GM19452 (cell line): ENCODE data around the gene CDYL2.
"Not testable (repeated sequence)": the region's sequence is repeated elsewhere in the genome, so short reads cannot be mapped to it uniquely, and the experiment has no call there.

Experiments used
- ATAC-seq: cut with Tn5 transposase; IDR thresholded peaks from one replicate; pipeline ENCODE4 v1.9.1; 2021; ENCODE audit not compliant: unreplicated experiment

CDYL2 gene

DNA sequence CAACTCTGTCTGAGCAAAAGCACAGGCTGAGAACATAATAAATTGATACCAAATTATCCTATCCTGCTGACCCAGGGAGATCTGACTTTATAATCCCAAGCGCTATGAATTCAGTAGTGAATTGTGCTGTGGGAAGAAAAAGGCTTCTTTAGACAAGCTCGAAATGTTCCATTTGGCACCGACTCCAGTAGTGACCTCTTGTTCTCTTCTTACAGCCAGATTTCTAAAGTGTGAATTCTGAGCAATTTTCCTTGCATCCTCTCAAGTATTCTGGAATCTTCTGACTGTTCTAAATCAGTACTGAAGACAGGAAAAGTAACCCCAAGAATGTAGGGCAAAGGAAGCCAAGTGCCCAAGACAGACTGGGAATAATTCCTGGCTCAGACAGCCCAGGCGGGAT lies 58.2 kb downstream of the CDYL2 start:
- ATAC-seq: no peak

DNA sequence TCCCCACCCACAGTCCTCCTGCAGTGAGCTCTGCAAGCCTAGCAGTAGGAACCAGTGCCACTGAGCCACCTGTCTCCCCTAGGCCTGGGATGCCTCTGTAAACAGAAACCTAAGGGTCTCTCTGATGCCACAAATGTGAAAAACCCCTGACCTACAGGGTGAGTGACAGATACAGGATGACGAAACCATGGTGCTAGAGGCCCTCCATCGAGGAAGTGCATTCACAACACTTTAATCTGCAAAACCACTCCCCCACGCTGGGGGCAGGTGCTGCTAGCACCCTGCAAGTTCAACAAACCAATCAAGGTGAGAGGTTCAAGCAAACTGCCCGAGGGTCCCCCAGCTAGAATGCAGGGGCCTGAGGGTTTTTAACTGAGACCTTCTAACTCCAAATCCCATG lies 59.5 kb downstream of the CDYL2 start:
- ATAC-seq: no peak

DNA sequence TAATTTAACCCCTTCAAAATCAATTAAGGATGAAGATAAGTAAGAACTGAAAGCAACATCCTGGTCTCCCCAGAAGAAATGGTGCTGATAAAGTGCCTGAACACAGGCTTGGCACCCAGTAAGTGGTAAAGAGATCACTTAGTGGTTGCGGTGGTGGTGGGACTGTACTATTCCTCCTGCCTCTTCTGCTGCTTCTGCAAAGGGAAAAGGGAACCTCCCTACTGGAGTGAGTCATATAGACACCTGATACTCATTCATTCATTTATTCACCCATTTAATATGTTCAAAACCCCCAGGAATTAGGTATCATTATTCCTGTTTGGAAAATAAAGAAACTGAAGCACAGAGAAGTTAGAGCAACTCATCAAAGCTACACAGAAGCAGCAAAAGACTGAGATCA lies 60.6 kb downstream of the CDYL2 start:
- ATAC-seq: no peak

DNA sequence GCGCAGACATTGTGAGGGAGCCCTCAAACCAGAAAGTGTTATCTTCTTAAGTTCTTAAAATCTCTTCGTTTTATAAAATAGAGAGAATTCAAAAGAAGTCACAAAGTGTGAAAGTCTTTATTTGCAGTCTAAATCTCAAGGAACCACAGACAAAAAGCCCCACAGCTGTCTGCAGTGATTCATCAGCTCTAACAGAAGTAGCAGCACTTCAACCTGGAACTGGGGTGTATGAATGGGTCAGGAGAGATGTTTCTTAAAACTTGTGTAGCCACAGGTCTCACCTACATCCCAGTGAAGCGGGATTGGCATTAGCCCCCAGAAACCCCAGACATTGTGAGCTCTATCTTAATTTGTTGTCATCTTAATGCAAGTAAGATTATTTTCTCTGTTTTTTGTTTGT lies 61.1 kb downstream of the CDYL2 start:
- no peak for ATAC-seq

DNA sequence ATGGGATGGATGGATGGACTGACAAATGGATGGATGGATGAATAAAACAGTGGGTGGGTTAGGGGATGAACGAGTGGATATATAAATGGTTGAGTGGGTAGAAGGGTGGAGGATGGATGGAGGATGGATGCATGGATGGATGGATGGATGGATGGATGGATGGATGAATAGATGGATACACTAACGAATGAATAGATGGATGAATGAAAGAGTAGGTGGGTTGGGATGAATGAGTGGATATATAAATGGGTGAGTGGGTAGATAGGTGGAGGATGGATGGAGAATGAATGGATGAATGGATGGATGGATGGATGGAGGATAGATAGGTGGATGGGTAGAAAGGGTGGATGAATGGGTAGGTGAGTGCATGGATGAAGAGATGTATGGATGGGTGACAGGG lies 62.1 kb downstream of the CDYL2 start:
- ATAC-seq: no peak

DNA sequence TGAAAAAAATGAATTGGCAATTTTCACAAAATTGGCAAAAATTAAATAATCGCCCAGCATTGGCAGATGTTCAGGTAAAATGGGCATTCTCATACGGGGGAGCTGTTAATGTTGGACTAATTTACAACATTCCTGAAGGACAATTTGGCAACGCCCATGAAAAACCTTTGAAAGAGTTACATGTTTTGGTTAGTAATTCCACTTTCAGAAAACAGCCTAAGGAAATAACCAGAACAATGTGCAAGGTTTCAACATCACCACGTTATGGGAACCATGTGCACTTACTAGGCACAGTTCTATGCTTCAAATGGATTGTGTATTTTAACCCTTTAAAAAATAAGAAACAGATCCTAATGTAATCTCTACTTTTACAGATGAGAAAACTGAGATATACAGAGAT lies 62.7 kb downstream of the CDYL2 start:
- ATAC-seq: no peak

DNA sequence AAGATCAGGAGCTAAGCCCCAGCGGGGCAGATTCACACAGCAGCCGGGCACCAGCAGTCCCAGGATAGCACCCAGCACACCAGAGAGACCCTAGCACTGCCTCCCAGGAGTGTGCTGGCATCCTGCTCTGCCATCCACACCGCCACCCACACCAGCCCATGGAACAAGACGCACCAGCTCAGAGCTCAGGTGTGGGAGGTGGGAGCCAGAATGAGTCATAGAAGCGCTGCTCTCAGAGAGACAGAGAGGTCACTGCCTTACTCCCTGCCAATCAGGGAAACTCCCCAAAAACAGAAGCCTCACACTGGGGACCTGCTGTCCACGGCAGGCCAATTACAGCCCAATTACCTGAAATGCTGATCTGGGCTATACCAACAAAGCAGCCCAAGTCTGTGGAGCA lies 64.9 kb downstream of the CDYL2 start:
- no peak for ATAC-seq

DNA sequence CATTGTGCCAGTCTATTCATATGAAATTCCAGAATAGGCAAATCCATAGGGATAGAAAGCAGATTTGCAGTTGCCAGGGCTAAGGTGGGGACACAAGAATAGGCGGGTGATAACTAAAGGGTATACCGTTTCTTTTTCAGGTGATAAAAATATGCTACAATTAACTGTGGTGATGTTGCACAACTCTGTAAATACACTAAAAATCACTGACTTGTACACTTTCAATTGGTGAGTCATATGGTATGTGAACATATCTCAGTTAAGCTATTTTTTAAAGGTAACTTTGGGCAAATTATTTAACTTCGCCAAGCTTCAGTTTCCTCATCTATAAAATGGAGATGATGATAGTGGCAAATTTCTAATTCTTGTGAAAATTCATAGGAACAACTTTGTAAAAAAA lies 65.9 kb downstream of the CDYL2 start:
- no peak for ATAC-seq

DNA sequence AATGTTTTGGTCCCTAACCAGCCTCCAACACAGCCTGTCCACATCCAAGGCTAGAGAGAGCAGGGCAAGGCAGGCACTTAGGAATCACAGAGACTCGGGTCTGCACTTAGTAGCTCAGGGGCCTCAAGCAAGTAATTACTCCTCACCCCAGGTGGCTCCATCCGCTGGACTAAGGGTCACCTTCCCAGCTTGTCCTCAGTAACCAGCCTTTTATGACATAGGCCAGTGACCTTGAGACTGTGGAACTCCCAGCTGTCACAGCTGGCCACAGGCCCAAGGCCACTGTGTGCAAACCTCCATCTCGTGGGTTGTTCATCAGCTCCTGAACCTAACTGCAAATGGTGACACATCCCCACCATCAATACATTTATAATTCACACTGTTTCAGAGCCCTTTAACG lies 68.6 kb downstream of the CDYL2 start:
- ATAC-seq: no peak

DNA sequence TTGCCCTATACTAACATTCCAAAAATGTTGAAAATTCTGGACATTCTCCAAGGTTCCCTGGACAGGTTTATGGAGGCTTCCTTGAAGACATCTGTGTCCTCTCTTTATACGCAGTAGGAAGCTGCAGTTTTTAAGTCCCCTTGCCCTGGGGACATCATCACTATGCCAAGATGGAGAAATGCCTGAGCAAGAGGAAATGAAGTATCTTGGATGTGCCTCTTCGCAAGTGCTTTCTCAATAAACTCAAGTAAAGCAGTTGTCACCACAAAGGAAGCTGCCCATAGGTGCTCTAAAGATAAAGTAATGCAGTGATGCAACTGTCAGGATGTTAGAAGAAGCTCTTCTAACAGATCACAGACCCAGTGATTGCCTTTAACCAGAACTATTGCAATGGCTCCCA lies 71.0 kb downstream of the CDYL2 start:
- no peak for ATAC-seq

DNA sequence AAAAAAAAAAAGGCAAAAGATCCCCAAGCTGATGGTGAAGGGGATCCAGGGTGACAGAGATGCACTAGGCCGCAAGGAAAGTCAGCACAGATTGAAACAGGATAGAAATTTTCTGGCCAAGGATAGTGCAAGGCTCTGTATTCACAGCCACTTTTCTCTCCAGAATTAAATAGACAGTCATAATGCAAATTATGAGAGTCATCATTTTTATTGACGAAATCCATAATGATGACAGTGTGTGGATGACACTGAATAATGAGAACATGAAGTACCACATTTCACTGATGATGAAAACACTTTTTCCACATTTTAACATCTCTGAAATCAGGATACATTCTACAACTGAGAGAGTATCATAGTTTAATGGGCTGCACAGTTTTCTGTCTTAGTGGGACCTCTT lies 72.5 kb downstream of the CDYL2 start:
- no peak for ATAC-seq

DNA sequence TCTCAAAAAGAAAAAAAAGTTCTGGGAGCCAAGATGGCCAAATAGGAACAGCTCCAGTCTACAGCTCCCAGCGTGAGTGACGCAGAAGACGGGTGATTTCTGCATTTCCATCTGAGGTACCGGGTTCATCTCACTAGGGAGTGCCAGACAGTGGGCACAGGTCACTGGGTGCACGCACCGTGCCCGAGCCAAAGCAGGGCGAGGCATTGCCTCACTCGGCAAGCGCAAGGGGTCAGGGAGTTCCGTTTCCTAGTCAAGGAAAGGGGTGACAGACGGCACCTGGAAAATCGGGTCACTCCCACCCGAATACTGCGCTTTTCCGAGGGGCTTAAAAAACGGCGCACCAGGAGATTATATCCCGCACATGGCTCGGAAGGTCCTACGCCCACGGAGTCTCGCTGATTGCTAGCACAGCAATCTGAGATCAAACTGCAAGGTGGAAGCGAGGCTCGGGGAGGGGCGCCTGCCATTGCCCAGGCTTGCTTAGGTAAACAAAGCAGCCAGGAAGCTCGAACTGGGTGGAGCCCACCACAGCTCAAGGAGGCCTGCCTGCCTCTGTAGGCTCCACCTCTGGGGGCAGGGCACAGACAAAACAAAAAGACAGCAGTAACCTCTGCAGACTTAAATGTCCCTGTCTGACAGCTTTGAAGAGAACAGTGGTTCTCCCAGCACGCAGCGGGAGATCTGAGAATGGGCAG lies 77.2 kb downstream of the CDYL2 start:
- not testable (repeated sequence) for ATAC-seq

DNA sequence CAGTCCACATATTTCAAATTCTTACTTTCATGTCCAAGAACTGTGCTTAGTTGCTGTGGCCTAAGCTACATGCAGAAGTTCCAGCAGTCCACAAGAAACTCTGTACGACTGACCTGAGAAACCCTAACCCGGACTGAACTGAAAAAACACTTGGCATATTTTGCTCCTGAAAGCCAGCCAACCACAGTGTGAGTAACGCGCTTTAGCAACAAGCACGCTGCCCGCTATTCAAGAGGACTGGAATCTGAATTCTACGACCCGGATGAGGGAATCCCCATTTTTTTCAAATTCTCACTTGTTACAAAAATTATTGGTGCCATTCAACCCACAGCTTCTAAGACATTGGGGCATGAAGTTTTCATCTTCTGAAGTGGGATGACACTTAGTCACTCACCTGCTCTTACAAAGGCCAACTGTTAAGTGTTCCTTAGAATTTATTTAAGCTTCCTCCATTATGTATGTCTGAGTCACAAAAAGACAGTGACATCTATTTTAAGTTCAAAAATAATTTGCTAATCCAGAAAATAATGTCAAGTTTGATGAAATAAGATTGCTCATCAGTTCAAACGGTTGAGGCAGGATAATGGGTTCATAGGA lies 78.7 kb downstream of the CDYL2 start:
- ATAC-seq: no peak

DNA sequence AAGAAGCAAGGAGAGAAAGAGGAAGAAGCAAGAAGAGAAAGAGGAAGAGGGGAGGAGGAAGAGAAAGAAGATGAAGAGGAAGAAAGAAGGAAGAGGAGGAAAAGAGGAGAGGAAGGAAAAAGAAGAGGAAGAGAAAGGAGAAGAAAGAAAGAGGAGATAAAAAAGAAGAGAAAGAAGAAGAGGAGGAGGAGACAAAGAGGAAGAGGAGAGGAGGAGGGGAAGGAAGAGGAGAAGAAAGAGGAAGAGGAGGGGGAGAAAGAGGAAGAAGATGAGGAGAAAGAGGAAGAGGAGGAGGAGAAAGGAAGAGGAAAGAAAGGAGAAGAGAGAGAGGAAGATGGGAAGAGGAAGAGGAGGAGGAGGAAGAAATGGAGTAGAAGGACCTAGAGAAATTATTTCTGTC lies 80.4 kb downstream of the CDYL2 start:
- no peak for ATAC-seq

DNA sequence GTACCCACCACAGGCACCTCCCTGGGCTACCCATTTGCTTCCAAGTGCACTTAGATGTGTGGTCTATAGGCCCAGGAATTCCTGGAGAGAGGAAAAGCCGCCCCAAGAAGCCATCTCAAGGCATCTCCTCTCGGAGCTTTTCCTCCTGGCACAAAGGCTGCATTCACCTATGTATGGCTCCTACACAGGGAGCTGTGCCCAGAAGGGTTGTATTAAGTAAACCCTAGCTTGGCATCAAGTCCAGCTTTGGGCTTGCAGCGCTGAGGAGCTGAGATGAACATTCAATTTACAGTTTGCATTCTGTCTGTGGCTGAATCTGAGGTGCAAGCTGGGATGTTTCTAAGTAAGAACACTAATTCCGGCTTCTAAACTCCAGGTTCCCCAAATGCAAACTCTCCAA lies 81.3 kb downstream of the CDYL2 start:
- ATAC-seq: no peak

DNA sequence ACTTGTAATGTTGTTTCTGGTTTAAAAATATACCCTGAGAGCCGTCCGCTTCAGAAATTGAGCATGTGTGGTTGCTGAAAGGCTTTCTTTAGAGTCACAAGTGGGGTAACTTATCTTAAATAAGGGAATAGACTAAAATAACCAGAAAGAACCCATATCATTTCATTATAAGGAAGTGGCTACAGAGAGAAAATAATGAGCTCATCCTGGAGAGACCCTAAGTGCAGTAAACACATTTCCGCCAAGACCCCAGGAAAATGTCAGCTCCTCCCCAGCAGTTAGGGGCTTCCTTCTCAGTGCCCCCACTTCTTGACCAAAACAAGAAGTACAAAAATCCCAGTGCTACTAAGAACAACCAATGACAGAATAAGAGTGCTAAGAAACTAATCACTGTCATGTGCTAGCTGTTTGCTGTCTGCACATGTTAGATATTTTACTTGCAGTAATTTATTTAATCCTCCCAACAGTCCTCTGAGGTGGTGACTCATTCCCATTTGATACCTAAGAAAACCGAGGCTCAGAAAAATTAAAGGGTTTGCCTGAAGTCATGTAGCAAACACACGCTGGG lies 83.5 kb downstream of the CDYL2 start:
- ATAC-seq: no peak

DNA sequence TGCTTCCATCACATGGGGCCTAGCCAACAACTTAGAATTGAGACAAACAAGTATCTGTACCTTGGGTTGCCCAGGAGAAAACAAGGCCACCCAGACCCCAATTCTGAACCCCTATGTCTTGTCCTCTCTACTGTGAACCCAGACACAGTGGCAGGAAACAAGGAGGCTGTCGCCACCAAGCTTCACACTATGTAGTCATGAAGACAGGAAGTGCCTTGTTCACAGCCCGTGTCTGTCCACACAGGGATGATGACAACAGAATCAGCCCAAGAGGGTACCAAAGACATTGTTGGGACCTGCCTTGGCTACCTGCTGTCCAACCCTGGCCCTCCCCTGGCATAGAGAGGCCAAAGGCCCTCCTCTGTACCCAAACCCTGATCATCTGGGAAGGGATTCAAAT lies 84.8 kb downstream of the CDYL2 start:
- ATAC-seq: no peak

DNA sequence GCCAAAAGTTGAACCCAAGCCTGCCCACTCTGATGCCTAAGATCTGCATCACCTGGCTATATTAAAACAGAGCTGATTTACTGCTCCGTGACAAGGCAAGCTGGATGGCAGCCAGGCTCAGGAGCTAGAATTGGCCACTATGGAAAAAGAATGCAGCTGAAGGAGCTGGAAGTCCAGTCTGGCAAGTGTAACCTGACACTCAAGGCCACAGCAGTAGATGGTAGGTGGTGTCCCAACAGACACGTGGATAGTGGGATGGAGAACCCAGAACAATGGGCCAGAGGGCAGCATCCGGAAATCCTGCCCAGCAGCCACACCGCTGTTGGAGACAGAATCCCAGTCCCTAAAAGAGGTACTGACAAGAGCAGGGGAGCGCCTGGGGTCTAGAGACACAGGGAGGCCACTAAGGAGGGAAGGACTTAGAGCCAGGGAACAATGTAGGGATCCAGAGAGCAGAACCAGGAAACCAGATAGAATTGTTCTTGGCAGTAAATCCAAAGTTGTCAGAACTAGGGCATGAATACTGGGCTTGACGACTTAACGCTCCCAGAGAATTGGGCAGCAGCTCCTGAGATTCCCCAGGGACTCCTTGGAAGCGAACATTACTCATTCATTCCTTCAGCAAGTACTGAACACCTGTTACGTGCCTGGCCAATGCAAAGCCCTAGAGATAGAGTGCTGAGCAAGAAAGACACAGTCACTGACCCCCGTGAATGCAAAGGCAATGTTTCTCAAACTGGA lies 85.7 kb downstream of the CDYL2 start:
- ATAC-seq: no peak

DNA sequence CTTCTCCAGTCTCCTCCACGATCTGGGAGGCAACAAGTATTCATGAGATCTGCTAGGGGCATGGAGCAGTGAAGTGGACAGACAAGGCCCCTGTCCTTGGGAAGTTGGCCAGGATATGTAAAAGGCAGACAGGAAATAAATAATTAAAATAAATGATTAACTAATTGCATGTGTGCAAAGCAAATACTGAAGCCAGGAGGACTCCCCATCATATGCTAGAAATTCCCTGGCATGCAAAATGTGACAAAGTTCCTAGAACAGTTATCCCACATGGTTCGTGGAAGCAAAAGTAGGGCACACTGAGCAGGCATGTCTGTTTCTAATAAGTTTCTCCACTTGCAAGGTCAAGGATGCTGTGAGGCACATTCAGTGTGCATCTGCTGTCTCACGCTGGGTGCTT lies 86.8 kb downstream of the CDYL2 start:
- no peak for ATAC-seq

DNA sequence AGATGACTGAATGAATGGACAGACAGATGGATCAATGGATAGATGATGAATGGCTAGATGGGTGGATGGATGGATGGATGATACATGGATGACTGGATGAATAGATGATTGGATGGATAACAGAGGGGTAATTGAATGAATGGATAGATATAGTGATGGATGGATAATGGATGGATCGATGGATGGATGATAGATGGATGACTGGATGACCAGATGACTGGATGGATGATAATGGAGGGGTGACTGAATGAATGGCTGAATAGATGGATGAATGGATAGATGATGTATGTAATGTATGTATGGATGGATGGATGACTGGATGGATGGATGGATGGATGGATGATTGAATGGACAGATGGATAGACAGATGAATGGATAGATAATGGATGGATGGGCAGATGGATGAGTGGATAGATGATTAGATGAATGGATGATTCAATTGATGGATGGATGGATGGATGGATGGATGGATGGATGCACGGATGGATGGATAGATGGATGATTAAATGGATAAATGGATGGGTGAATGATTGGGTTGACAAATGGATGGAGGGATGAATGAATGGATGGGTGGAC lies 87.7 kb downstream of the CDYL2 start:
- ATAC-seq: no peak

DNA sequence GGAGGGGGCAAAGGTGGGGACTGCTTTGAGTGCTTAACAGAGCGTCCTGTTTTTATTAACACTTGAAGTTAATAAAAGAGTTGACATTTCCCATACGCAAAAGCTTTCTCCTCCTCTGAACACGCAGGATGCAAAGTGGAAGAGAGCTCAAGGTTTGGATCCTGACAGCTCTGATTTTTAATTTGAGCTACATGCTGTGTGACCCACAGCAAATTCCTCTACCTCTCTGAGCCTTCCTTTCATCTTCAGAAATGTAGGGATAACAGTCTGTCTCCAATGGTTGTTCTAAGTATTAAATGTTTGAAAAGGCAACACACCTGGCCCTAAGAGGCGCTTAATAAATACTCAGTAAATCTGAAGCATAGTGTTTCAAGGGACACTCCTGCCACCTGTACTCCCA lies 93.0 kb downstream of the CDYL2 start:
- ATAC-seq: no peak

DNA sequence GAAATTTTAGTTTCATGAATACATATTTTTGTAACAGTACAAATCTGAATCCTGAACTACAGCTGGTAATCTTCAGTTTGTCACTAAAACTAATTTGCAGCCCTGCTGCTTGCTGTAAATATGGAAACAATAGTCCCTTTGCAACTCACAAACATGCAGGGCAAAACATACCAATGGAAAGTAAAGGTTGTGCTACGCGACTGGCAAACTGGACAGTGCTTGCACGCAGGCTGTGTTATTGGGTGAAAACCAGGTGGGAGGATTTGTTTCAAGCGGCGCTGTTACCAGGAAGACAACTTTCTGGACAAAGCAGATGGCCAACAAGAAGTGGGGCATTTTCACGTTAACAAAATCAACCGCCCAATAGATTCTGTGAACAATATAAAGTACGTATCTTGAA lies 93.5 kb downstream of the CDYL2 start:
- no peak for ATAC-seq
